NCI-H2227 treated with DMSO at 0.1 percent for 48 hours (cell line): ENCODE results near the gene THSD8.
A peak's percentile ranks its signal among the peaks of the same experiment; 100 is the strongest.
"Not testable (repeated sequence)": the region's sequence is repeated elsewhere in the genome, so short reads cannot be mapped to it uniquely, and the experiment has no call there.

Experiments
- DNase-seq: peaks from one replicate; lab custom pipeline; 2025; lab: John Stamatoyannopoulos, UW

The THSD8 gene

GRCh38 chr19:12825254-12826131, 23.6 kb downstream of the THSD8 start:
- DNase-seq = no peak

DNA sequence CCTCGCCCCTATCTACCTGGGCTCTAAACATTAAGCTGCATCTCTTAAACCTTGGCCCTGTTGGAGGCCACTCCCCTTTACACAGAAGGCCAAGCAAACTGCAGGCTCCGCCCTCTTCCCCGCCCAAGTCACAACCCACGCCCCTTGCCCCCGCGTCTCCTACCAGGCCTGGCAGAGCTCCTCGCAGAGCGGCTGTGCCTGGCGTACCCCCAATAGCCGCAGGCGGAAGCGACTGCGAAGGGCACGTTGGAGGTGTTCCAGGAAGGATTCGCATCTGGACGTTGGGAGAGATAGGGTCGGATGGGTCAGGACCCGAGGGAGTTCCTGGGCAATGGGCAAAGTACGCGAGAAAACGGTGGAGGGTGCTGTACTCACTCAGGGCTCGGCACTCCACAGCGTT, 26.6 kb downstream of the THSD8 start:
- DNase-seq = peak; percentile 5

DNA sequence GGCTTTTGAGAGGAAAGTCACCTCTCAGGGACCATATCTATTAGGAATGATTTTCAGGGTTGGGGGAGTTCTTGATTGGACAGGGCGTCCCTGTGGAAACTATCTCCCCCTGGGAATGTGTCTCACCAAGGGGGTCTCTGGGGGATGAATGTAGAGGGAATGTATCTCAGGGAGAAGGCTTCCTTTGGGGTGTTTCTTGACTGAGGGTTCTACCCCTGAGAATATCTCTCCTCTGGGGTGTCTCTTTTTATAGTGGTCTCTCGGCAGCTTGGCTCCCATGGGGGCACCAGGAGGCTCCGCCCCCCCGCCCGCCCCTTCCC, 31.5 kb downstream of the THSD8 start:
- no peak for DNase-seq

- DNase-seq = peak; percentile 37
Measured at GRCh38 chr19:12833738-12834565, 32.1 kb downstream of the THSD8 start.

GRCh38 chr19:12834566-12834943, 32.7 kb downstream of the THSD8 start, which contains the start of gene RTBDN:
RTBDN (minus strand) TSS chr19:12834579; CDS start chr19:12829979, 4,600 bp downstream.
- no peak for DNase-seq

DNA sequence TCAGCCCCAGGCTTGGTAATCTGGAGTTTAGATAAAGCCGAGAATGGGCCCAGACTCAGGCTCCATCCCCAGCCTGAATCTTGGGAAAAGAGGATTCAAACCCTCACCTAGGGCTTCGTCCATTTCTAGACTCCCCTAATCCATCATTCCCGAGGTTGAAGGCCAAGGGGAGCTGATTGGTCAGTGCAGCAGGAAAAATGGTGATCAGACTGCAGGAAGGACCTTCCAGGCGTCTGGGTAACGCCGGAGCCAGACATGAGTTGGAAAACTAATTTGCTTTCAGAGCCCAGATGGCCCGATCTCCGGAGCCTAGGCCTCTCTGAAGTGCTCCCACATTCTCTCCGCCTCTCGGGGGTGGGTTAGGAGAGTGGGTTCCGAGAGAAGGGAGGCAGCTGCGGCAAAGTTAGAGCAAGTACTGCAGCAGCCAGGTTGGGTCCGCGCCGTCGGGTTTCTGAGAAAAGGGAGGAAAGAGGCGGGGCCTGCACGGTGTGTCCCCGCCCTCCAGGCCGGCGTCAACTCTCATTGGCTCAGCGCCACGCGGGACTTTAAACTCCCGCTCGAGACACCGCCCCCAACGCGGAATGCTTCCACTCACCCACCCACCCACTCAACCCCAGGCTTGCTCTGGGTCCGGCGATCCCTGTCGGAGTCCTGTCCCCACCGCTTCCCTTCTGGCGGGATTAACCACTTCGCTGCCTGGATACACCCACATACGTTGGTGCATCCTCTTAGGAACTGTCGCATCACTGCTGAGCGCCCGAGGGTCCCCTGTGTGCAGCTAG, 33.3 kb downstream of the THSD8 start:
- DNase-seq = peak; percentile 41

- no peak for DNase-seq
Measured at GRCh38 chr19:12836529-12836863, 34.6 kb downstream of the THSD8 start.

GRCh38 chr19:12837225-12837624, 35.4 kb downstream of the THSD8 start:
- DNase-seq = no peak

DNA sequence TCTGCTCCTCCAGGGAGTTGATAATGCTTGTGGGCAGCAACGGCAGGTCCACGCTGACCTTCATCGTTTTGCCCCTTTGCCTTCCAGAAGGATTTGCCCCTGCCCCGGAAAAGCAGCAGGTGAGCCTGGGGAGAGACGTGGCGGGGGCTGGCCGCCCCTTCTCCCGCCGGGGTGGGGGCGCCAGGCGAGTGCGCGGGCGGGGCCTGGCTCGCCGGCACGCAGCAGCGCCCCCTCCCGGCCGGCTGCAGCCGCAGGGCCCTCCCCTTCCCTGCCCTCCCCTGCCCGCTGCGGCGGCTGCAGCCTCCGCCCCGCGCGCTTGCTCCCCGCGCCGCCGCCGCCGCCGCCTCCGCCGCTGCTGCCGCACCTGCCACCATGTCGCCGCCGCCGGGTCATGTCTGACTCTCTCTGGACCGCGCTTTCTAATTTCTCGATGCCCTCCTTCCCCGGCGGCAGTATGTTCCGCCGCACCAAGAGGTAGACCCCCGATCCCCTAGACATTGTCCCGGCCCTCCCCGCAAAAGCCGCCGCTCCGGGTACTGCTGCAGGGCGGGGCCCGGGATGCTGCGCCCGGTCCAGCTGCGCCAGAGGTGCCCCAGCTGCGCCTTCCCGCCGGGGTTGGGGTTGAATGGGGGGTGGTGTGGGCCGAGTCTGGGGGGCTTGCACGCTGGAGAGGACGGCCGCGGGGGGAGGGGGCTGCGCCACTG, 36.5 kb downstream of the THSD8 start, which contains the start of gene MAST1:
Gene MAST1 (plus strand): TSS at position 334 of the 704 bp plus-strand sequence. CDS start 58 bp downstream, at position 392.
- DNase-seq = peak; percentile 10

DNA sequence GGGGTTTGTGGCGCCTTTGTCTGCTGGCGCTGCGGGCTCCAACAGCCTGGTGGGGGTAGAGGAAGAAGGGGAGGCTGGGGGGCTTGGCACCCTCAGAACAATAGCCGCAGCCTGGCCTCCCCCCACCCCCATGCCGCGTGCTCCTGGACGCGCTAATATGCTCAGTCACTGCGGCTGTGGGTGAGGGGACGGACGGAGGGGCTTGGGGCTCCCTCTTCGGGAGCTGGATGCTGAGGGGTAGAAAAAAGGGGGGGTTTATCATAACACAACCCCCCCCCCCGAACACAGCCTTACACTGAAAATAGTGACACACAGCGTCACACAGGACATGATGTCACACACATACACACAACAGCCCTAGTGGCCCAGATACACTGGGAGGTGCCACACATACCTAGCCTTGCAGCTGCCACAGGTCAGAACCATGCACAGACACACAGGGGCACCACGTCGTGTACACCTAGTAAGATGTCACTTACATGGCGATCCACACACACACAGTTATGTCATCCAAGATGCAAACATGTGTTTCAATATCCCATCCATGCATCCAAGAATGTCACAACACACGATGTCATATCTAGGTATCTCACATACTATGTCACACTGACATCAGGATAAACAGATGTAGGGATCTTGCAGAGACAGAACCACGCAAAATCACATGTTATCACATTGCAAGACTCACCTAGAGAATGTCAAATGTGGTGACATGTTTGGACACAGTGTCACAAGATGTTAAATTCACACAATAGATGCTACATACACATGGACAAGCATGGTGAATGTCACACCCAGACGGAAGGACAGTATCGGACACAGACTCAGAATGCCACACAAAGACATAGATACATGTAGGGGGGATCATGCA, 37.3 kb downstream of the THSD8 start:
- DNase-seq = no peak

GRCh38 chr19:12840091-12841079, 38.5 kb downstream of the THSD8 start:
- DNase-seq = peak; percentile 37

DNA sequence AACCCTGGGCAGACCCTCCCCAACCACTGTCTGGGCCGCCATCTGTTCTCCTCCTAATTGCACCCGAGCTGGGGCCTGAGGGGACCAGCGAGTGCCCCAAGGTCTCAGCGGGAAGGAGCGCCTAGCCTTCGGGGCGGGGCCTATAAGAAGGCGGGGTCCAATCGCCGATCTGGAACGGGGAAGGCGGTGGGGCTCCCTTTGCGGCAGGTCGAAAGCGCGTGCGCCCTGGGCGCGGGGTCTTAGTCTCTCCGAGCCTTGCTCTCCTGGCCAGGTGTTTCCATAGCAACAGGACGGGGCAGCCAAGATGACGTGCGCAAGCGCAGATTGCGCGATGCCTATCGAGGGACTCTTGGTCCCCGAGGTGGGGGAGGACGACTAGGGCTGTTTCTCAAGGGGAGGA, 39.2 kb downstream of the THSD8 start:
- peak; percentile 80 for DNase-seq

DNA sequence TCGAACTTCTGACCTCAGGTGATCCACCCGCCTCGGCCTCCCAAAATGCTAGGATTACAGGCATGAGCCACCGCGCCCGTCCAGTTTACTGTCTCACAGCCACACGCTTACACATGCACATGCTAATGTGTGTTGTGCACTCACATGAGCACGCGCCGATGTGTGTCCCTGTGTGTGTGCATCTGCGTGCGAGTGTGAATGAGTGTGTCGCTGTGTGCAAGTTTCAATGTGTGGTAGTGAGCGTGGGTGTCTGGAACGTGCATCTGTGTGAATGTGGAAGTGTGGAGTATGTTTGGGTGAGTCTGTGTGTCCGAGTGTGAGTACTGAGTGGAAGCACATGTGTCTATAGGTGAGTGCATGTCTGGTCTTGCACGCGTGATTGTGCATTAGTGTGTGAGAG, 40.6 kb downstream of the THSD8 start:
- DNase-seq = no peak

- no peak for DNase-seq
Measured at GRCh38 chr19:12843328-12843727, 41.5 kb downstream of the THSD8 start.

GRCh38 chr19:12843999-12844732, 42.3 kb downstream of the THSD8 start:
- no peak for DNase-seq

DNA sequence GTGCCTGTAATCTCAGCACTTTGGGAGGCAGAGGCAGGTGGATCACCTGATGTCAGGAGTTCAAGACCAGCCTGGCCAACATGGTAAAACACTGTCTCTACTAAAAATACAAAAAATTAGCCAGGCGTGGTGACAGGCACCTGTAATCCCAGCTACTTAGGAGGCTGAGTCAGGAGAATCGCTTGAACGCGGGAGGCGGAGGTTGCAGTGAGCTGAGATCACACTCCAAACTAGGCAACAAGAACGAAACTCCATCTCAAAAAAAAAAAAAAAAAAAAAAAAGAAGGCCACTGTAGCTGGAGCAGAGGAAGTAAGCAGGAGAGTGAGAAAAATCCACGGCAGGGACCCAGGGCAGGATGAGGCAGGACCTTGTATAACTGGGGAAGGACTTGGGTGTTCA, 44.7 kb downstream of the THSD8 start:
- not testable (repeated sequence) for DNase-seq

GRCh38 chr19:12847159-12848139, 45.6 kb downstream of the THSD8 start:
- peak; percentile 60 for DNase-seq
